K562 (cell line): ENCODE data around the gene NME4. TPM values are rescaled to one million over a fixed set of nuclear protein-coding genes. Genes with fewer than 3 reads are reported as not detected.
A peak's percentile ranks its signal among the peaks of the same experiment; 100 is the strongest.

Experiments
- CCNT2 ChIP-seq: IDR thresholded peaks from 2 replicates; pipeline ENCODE4 v1.6.1; 2011; ENCODE audit warnings: borderline replicate concordance, low read depth, mild to moderate bottlenecking, moderate library complexity, mixed read lengths, low read length; ENCODE audit not compliant: insufficient read length; ENCODE audit errors: extremely low read depth
- ELF4 ChIP-seq: fragments of 450-650 bp; formaldehyde crosslinking; IDR thresholded peaks from 2 replicates; pipeline ENCODE4 v1.4.0; 2022; ENCODE audit warnings: missing genetic modification characterization
- RBM34 ChIP-seq: fragments of 200-400 bp; formaldehyde crosslinking; IDR thresholded peaks from 2 replicates; pipeline ENCODE4 v1.6.1; 2018; ENCODE audit warnings: low read length, borderline replicate concordance; ENCODE audit not compliant: insufficient read depth
- RNF219 ChIP-seq: fragments of 250-450 bp; sonication (Bioruptor Pico); IDR thresholded peaks from 2 replicates; pipeline ENCODE4 v1.5.0; 2022; ENCODE audit warnings: mild to moderate bottlenecking
- ZBTB33 ChIP-seq: sonication (generic); formaldehyde crosslinking; IDR thresholded peaks from 2 replicates; pipeline ENCODE4 v1.8.1; 2023; ENCODE audit warnings: mild to moderate bottlenecking, missing genetic modification reagents
- ZFX ChIP-seq: sonication (generic); formaldehyde crosslinking; IDR thresholded peaks from 2 replicates; pipeline ENCODE4 v1.8.0; 2022; ENCODE audit warnings: mild to moderate bottlenecking, missing genetic modification reagents, moderate library complexity
- ZNF12 ChIP-seq: sonication (generic); formaldehyde crosslinking; IDR thresholded peaks from 2 replicates; pipeline ENCODE4 v1.4.0; 2020; ENCODE audit warnings: mild to moderate bottlenecking, missing genetic modification reagents
- ZNF184 ChIP-seq: sonication (generic); formaldehyde crosslinking; IDR thresholded peaks from 2 replicates; pipeline ENCODE4 v1.5.0; 2020; ENCODE audit warnings: missing genetic modification reagents
- ZNF274 ChIP-seq: IDR thresholded peaks from 2 replicates; pipeline ENCODE4 v1.6.1; 2011; ENCODE audit warnings: low read depth, mild to moderate bottlenecking, low read length, moderate library complexity, borderline replicate concordance
- ZNF518B ChIP-seq: fragments of 250-450 bp; sonication (Bioruptor Pico); IDR thresholded peaks from 2 replicates; pipeline ENCODE4 v1.5.0; 2021; ENCODE audit warnings: mild to moderate bottlenecking, moderate library complexity
- ZNF785 ChIP-seq: fragments of 250-450 bp; sonication (Bioruptor Pico); IDR thresholded peaks from 2 replicates; pipeline ENCODE4 v1.4.0; 2020; ENCODE audit warnings: mild to moderate bottlenecking
- polyA plus RNA-seq, 8 experiments: library from polyadenylated mRNA; depleted of rRNA in 4 of 8; stranded (reverse) in 5 of 8; unstranded in 3 of 8; fragments of >200 nt; fragmentation: Nextera tagmentation in 2 of 8; fragmentation: Illumina TruSeq in 1 of 8; extraction: Ambion mirVana in 2 of 8; extraction: Trizol in 1 of 8; gene quantifications; 2 replicates each; pipeline versions ENCODE4 v1.2.1 to v1.2.3, GENCODE V29; 2011 to 2014; ENCODE audit warnings: inconsistent platforms in 1 of 8, missing spikeins in 1 of 8
- total RNA-seq, 7 experiments: library from RNA; depleted of rRNA in 6 of 7; stranded (reverse); fragments of >200 nt in 6 of 7; fragmentation: Illumina TruSeq in 2 of 7; extraction: Trizol in 2 of 7; gene quantifications; 2 replicates each; pipeline versions ENCODE4 v1.2.1 to v1.2.3, GENCODE V29; 2011 to 2021; ENCODE audit warnings: low replicate concordance in 1 of 7
- TF ChIP-seq, protein P1 (sequence below): fragments of 250-450 bp; sonication (Bioruptor Pico); IDR thresholded peaks from 2 replicates; pipeline ENCODE4 v1.5.0; 2020; ENCODE audit warnings: mild to moderate bottlenecking
- TF ChIP-seq, protein P2 (sequence below), 2 experiments: fragments of 450-650 bp in 1 of 2; sonication (generic) in 1 of 2; formaldehyde crosslinking; conservative IDR thresholded peaks; 2 replicates each; pipeline versions ENCODE4 v1.4.0 to v1.8.1; 2020 to 2022; ENCODE audit warnings: mild to moderate bottlenecking in 1 of 2, missing genetic modification reagents in 1 of 2
- TF ChIP-seq, protein P3 (sequence below): fragments of 450-650 bp; IDR thresholded peaks from 2 replicates; pipeline ENCODE4 v1.6.1; 2016; ENCODE audit warnings: antibody characterized with exemption

Gene NME4
- total and polyA plus RNA-seq, 9 of the 15 experiments (the other 6 are each of a cell fraction or from before 2014, with no cell fraction given), result 15.4 to 264 (median 139) TPM

GRCh38 chr16:425082-425718 lies 28.2 kb downstream of the NME4 start, which contains the start of gene RAB11FIP3 (continued):
- no peak for TF ChIP-seq ZNF518B (CRISPR knock-in tag)
- no peak for TF ChIP-seq ZNF785
- no peak for TF ChIP-seq ZNF184 (CRISPR knock-in tag)
- no peak for TF ChIP-seq ZNF274
- TF ChIP-seq ZNF12, result no peak
- TF ChIP-seq, protein P1, sequence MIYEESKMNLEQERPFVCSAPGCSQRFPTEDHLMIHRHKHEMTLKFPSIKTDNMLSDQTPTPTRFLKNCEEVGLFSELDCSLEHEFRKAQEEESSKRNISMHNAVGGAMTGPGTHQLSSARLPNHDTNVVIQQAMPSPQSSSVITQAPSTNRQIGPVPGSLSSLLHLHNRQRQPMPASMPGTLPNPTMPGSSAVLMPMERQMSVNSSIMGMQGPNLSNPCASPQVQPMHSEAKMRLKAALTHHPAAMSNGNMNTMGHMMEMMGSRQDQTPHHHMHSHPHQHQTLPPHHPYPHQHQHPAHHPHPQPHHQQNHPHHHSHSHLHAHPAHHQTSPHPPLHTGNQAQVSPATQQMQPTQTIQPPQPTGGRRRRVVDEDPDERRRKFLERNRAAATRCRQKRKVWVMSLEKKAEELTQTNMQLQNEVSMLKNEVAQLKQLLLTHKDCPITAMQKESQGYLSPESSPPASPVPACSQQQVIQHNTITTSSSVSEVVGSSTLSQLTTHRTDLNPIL (CRISPR knock-in tag), result no peak
- 0 out of 2 replicates have a peak, but pooled peaks have one; percentile 36 for TF ChIP-seq RBM34
- TF ChIP-seq ZFX (CRISPR knock-in tag), result peak; percentile 94
- TF ChIP-seq ZBTB33, result 0 out of 2 replicates have a peak, but pooled peaks have one; percentile 63
- TF ChIP-seq, protein P2, sequence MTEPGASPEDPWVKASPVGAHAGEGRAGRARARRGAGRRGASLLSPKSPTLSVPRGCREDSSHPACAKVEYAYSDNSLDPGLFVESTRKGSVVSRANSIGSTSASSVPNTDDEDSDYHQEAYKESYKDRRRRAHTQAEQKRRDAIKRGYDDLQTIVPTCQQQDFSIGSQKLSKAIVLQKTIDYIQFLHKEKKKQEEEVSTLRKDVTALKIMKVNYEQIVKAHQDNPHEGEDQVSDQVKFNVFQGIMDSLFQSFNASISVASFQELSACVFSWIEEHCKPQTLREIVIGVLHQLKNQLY (CRISPR knock-in tag; conservative IDR thresholded peaks at IDR 0.05), result no peak
- TF ChIP-seq RNF219 (CRISPR knock-in tag), result no peak
- no peak for TF ChIP-seq ELF4
- no peak for TF ChIP-seq CCNT2
- TF ChIP-seq, protein P3, sequence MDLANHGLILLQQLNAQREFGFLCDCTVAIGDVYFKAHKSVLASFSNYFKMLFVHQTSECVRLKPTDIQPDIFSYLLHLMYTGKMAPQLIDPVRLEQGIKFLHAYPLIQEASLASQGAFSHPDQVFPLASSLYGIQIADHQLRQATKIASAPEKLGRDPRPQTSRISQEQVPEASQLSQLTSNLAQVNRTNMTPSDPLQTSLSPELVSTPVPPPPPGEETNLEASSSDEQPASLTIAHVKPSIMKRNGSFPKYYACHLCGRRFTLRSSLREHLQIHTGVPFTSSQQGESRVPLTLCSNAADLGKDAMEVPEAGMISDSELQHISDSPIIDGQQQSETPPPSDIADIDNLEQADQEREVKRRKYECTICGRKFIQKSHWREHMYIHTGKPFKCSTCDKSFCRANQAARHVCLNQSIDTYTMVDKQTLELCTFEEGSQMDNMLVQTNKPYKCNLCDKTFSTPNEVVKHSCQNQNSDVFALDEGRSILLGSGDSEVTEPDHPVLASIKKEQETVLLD, result peak; percentile 74
